H1 (cell line): Measurements from ENCODE around the gene CCT5. TPM values are rescaled to one million over a fixed set of nuclear protein-coding genes. Genes with fewer than 3 reads are reported as not detected.

Source experiments
- CBX8 ChIP-seq: fragments of 300-800, 300-1000 bp; sonication (generic); IDR thresholded peaks from 2 replicates; pipeline ENCODE4 v1.7.1; 2016; ENCODE audit warnings: low read depth, low read length, borderline replicate concordance
- CHD7 ChIP-seq: fragments of 300-600 bp; sonication (generic); IDR thresholded peaks from 2 replicates; pipeline ENCODE4 v1.7.1; 2012; ENCODE audit warnings: low read length, moderate library complexity, mild to moderate bottlenecking, inconsistent platforms; ENCODE audit not compliant: insufficient replicate concordance
- CTBP2 ChIP-seq: IDR thresholded peaks from 2 replicates; pipeline ENCODE4 v1.7.0; 2011; ENCODE audit warnings: borderline replicate concordance, mild to moderate bottlenecking, moderate library complexity, mixed read lengths, low read length; ENCODE audit not compliant: insufficient read depth, insufficient read length
- EGR1 ChIP-seq: IDR thresholded peaks from 2 replicates; pipeline ENCODE4 v1.6.1; 2011; ENCODE audit warnings: low read depth, low read length, borderline replicate concordance
- HDAC2 ChIP-seq, 2 experiments: fragments of 300-600 bp in 1 of 2; sonication (generic) in 1 of 2; IDR thresholded peaks; 2 replicates each; pipeline ENCODE4 v1.6.1; 2011 to 2012; ENCODE audit warnings: low read depth in 2 of 2, low read length in 2 of 2, mild to moderate bottlenecking in 2 of 2, moderate library complexity in 2 of 2, borderline replicate concordance in 1 of 2, inconsistent platforms in 1 of 2
- KDM4A ChIP-seq: IDR thresholded peaks from one replicate; pipeline ENCODE4 v1.7.1; 2012; ENCODE audit warnings: low read depth, mild to moderate bottlenecking, moderate library complexity, low read length, inconsistent platforms; ENCODE audit not compliant: severe bottlenecking
- RXRA ChIP-seq: IDR thresholded peaks from 2 replicates; pipeline ENCODE4 v1.6.1; 2011; ENCODE audit warnings: low read depth, mild to moderate bottlenecking, low read length, moderate library complexity; ENCODE audit not compliant: insufficient read depth
- TAF7 ChIP-seq: optimal IDR thresholded peaks from 2 replicates; pipeline ENCODE3; 2011; ENCODE audit warnings: low read depth, mild to moderate bottlenecking, inconsistent platforms, low read length, moderate library complexity, borderline replicate concordance
- polyA plus RNA-seq, 7 experiments: library from polyadenylated mRNA; depleted of rRNA in 3 of 7; stranded (reverse) in 5 of 7; unstranded in 2 of 7; fragments of >200 nt in 5 of 7; fragments of 200-250 nt in 2 of 7; gene quantifications; 1 replicate in 5 of 7; 2 replicates in 1 of 7; 4 replicates in 1 of 7; pipeline versions ENCODE4 v1.2.1 to v1.2.3, GENCODE V29; 2011 to 2013; ENCODE audit warnings: missing spikeins in 2 of 7, mixed read lengths in 2 of 7
- total RNA-seq: library from RNA; stranded (reverse); fragmentation: NEBNext Ultra II Directional; extraction: Animal tissue kit (Norgen Biotek cat#: 25700); gene quantifications from 2 replicates; pipeline ENCODE4 v1.2.1, GENCODE V29; 2021

The CCT5 gene
- total and polyA plus RNA-seq, 2 of the 8 experiments (the other 6 are each of a cell fraction or from before 2014, with no cell fraction given) = 425 to 549 TPM

- no peak for TF ChIP-seq CHD7
- no peak for TF ChIP-seq KDM4A
- TF ChIP-seq TAF7 = no peak
- no peak for TF ChIP-seq RXRA
- TF ChIP-seq CBX8 = no peak
- TF ChIP-seq CTBP2 = no peak
- no peak for TF ChIP-seq HDAC2 (IDR thresholded peaks at IDR 0.05; ENCODE audit: borderline replicate concordance in 1 of 2, low read depth in 2 of 2, low read length in 2 of 2)
- TF ChIP-seq EGR1 = no peak
Measured at GRCh38 chr5:10227379-10227778, 22.7 kb upstream of the CCT5 start (continued).
